Aorta (tissue), 5 donors: ENCODE data around the gene PLAC8L1. TPM values are rescaled to one million over a fixed set of nuclear protein-coding genes. Genes with fewer than 3 reads are reported as not detected.
A peak's percentile ranks its signal among the peaks of the same experiment; 100 is the strongest.

ENCODE experiments used
- ATAC-seq: fragments of 200-7000 bp; cut with Tn5 transposase; one replicate; pipeline ENCODE4 v1.9.1; 2022; ENCODE audit warnings: moderate library complexity; ENCODE audit not compliant: low FRiP score
- DNase-seq, 2 donors: peaks; one replicate each; pipeline ENCODE4 v3.0.0-alpha.2; 2020
- H3K27ac ChIP-seq, 2 donors: one replicate each; pipeline ENCODE4 v1.5.1; 2013; ENCODE audit warnings: low read length in 2 of 2, mild to moderate bottlenecking in 2 of 2, moderate library complexity in 2 of 2, control low read depth in 1 of 2, inconsistent platforms in 1 of 2, low read depth in 1 of 2
- H3K27me3 ChIP-seq, 2 donors: one replicate each; pipeline ENCODE4 v1.6.1; 2013; ENCODE audit warnings: control low read depth in 1 of 2, low read length in 1 of 2, mild to moderate bottlenecking in 1 of 2, moderate library complexity in 1 of 2; ENCODE audit not compliant: insufficient read depth in 2 of 2, control insufficient read depth in 1 of 2
- H3K36me3 ChIP-seq, 2 donors: one replicate each; pipeline ENCODE4 v1.6.1; 2013; ENCODE audit warnings: control low read depth in 1 of 2, low read length in 1 of 2, mild to moderate bottlenecking in 1 of 2; ENCODE audit not compliant: insufficient read depth in 2 of 2, control insufficient read depth in 1 of 2
- H3K4me1 ChIP-seq, 2 donors: one replicate each; pipeline ENCODE4 v1.6.1; 2013; ENCODE audit warnings: low read length in 2 of 2, control low read depth in 1 of 2, mild to moderate bottlenecking in 1 of 2, moderate library complexity in 1 of 2; ENCODE audit not compliant: insufficient read depth in 2 of 2, control insufficient read depth in 1 of 2
- H3K4me3 ChIP-seq, 2 donors: one replicate each; pipeline ENCODE4 v1.5.1; 2013; ENCODE audit warnings: low read length in 2 of 2, control low read depth in 1 of 2, mild to moderate bottlenecking in 1 of 2
- H3K9me3 ChIP-seq: one replicate; pipeline ENCODE4 v1.6.1; 2013; ENCODE audit warnings: mild to moderate bottlenecking, low read length; ENCODE audit not compliant: control insufficient read depth
- WGBS, 2 donors: extraction: QIAGEN DNeasy Blood & Tissue Kit; methylation state at CpG; one replicate each; pipeline ENCODE4 v1.1.7; 2013; 5-methylcytosine and 5-hydroxymethylcytosine counted together
- intact Hi-C, 2 donors: fragments of 100-400 bp; cut with DNase I; formaldehyde crosslinking; loops; one replicate each; pipeline versions ENCODE4 v1.14.2 to v1.15.0; 2022
- polyA plus RNA-seq, 2 donors: library from polyadenylated mRNA; stranded (reverse); fragments of 200-250 nt; gene quantifications; one replicate each; pipeline ENCODE4 v1.2.3, GENCODE V29; 2013
- total RNA-seq, 2 donors: library from RNA; stranded (reverse); fragmentation: NEBNext Ultra II Directional; extraction: Animal tissue kit (Norgen Biotek cat#: 25700); gene quantifications; one replicate each; pipeline ENCODE4 v1.2.1, GENCODE V29; 2021
- donor health status: healthy with polysubstance abuse.
- donor health status: Bipolar disorder and iron deficiency.
- donor health status: DM: no; HTN: no; CAD: no.
- donor health status: DM: no; HTN: no; CAD: no.
- donor health status: DM: yes; HTN: yes; CAD: no.

The PLAC8L1 gene
- total and polyA plus RNA-seq, 4 donors, result 0.84 to 0.87 TPM; not detected in 2

- Histone ChIP-seq H3K27me3 (no peaks in the 10 kb centered on the region), H3K9me3 (no peaks in the 10 kb centered on the region), H3K4me1 (peaks cover 0 to 6% of the 10 kb centered on the region in 2 donors), H3K27ac (no peak overlapping the region), H3K36me3 (peaks cover 0 to 1% of the 10 kb centered on the region in 2 donors), H3K4me3 (no peak overlapping the region)
- no peak for DNase-seq
- 61% methylated on average over 4 of the region's 4 CpGs for WGBS, 2 donors
- no peak for ATAC-seq
- intact Hi-C loops, result no loop called here
Measured at GRCh38 chr5:146076028-146076427, 29.3 kb downstream of the PLAC8L1 start.

- H3K27ac ChIP-seq, result no peak overlapping the region
- DNase-seq (no peak), ATAC-seq (no peak)
- no peaks in the 10 kb centered on the region for H3K27me3 ChIP-seq
- no peak overlapping the region for H3K4me3 ChIP-seq
- intact Hi-C loops, result no loop called here
- no peaks in the 10 kb centered on the region for H3K9me3 ChIP-seq
- 50 to 69% methylated on average over 9 of the region's 9 CpGs for WGBS, 2 donors
- peaks cover 0 to 1% of the 10 kb centered on the region in 2 donors for H3K36me3 ChIP-seq
- H3K4me1 ChIP-seq, result peaks cover 4 to 11% of the 10 kb centered on the region in 2 donors
Measured at GRCh38 chr5:146073239-146073900, 32.0 kb downstream of the PLAC8L1 start.

DNA sequence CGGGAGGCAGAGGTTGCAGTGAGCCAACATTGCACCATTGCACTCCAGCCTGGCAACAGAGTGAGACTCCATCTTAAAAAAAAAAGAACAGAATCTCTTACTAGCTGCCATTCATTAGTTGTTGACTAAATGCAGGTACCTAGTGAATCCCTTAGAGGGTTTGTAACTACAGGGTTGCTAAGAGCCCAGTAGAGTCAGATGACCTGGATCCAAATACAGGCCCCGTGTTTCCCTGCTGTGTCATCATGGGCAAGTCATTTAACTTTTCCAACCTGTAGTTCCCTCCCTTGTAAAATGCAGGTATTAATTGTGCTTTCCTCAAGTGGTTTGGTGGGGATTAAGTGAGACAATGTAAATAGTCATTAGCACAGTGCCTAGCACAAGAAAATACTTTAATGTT lies 32.8 kb downstream of the PLAC8L1 start:
- Histone ChIP-seq H3K4me1 (peaks cover 4 to 11% of the 10 kb centered on the region in 2 donors), H3K9me3 (no peaks in the 10 kb centered on the region), H3K27me3 (no peaks in the 10 kb centered on the region), H3K36me3 (peaks cover 0 to 1% of the 10 kb centered on the region in 2 donors), H3K4me3 (no peak overlapping the region), H3K27ac (no peak overlapping the region)
- WGBS, 2 donors, result 89 to 95% methylated on average over 2 of the region's 2 CpGs
- intact Hi-C loops, result no loop called here
- DNase-seq, result no peak
- no peak for ATAC-seq

DNA sequence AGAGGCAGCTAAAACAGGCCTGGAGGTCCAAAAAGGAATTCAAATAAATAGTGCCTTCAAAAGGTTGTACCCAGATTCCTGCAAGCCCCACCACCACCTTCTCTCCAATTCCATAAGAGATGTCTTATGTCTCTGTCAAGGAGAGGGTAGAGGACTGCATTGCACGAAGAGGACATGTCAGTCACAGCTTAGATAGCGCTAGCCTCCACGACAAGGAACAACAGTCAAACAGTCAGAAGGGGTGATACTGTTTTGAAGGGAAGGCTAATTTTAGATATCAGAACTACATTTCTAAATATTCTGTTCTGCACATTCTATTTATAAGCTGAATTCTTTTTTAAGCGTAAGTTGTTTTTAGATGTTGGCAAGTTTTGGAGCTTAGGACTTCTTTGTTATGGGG lies 34.2 kb downstream of the PLAC8L1 start:
- Histone ChIP-seq H3K4me1 (peaks cover 4 to 11% of the 10 kb centered on the region in 2 donors), H3K36me3 (no peaks in the 10 kb centered on the region), H3K9me3 (no peaks in the 10 kb centered on the region), H3K4me3 (no peak overlapping the region), H3K27ac (peak overlapping the region in 1 of 2 donors; percentile 45), H3K27me3 (no peaks in the 10 kb centered on the region)
- DNase-seq, result no peak
- no peak for ATAC-seq
- intact Hi-C loops, result no loop called here
- WGBS, 2 donors, result 5 to 10% methylated on average over 4 of the region's 4 CpGs

DNA sequence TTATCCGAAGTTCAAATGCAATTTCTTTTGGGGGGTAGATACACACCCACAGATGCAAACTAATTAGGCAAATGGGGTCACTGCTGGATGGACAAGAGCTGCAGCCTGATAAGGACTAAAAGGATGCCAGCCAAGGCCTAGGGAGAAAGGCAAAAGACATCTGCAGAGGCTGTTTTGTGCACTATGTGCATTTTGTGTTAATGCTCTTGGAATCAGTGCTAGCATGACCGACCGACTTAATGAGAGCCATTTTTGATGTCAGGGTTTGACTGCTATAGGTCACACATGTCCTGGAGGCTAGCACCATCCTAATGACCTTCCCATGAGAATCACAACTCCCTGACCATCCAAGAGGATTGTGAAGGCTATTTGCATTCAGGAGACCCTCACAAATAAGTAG lies 34.6 kb downstream of the PLAC8L1 start:
- no peak for DNase-seq

GRCh38 chr5:146069780-146070099 lies 35.6 kb downstream of the PLAC8L1 start:
- peaks cover 4 to 11% of the 10 kb centered on the region in 2 donors for H3K4me1 ChIP-seq
- H3K27me3 ChIP-seq, result no peaks in the 10 kb centered on the region
- intact Hi-C loops, result no loop called here
- no peak overlapping the region for H3K27ac ChIP-seq
- no peaks in the 10 kb centered on the region for H3K9me3 ChIP-seq
- H3K36me3 ChIP-seq, result no peaks in the 10 kb centered on the region
- 96 to 98% methylated on average over 2 of the region's 2 CpGs for WGBS, 2 donors
- no peak overlapping the region for H3K4me3 ChIP-seq
- DNase-seq (no peak), ATAC-seq (no peak)

More for the DNA sequence above, 34.6 kb downstream of the PLAC8L1 start:
- Histone ChIP-seq H3K4me3 (no peak overlapping the region), H3K9me3 (no peaks in the 10 kb centered on the region), H3K4me1 (peaks cover 4 to 11% of the 10 kb centered on the region in 2 donors), H3K36me3 (no peaks in the 10 kb centered on the region), H3K27ac (peak overlapping the region in 1 of 2 donors; percentile 45), H3K27me3 (no peaks in the 10 kb centered on the region)
- no peak for ATAC-seq
- 75 to 81% methylated on average over 3 of the region's 3 CpGs for WGBS, 2 donors
- intact Hi-C loops, result no loop called here

- DNase-seq (no peak), ATAC-seq (no peak)
- intact Hi-C loops, result no loop called here
- no peak overlapping the region for H3K4me3 ChIP-seq
- no peak overlapping the region for H3K27ac ChIP-seq
- no peaks in the 10 kb centered on the region for H3K36me3 ChIP-seq
- peaks cover 4 to 11% of the 10 kb centered on the region in 2 donors for H3K4me1 ChIP-seq
- WGBS, 2 donors, result 92 to 94% methylated on average over 6 of the region's 6 CpGs
- no peaks in the 10 kb centered on the region for H3K27me3 ChIP-seq
- H3K9me3 ChIP-seq, result no peaks in the 10 kb centered on the region
Measured at GRCh38 chr5:146068977-146069779, 36.2 kb downstream of the PLAC8L1 start.

DNA sequence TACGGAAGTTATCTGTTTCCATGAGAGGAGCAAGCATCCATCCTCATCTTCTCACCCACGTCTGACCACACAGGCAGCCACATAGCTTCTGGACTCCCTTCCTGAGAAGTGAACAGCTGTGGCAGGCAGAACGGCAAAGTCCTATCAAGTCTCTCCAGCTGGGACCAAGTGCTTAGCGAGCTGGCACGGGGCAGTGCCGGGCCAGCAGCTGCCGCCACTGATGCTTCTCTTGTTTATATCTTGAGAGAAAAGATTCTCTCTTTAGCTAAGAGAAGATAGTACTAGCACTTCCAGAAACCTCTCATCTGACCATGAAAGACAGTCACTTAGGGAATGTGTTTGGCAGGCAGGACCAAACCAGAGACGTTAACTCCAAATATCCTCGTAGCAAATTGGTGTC lies 37.2 kb downstream of the PLAC8L1 start:
- Histone ChIP-seq H3K27me3 (no peaks in the 10 kb centered on the region), H3K4me1 (peaks cover 4 to 11% of the 10 kb centered on the region in 2 donors), H3K4me3 (no peak overlapping the region), H3K36me3 (no peaks in the 10 kb centered on the region), H3K9me3 (no peaks in the 10 kb centered on the region), H3K27ac (no peak overlapping the region)
- ATAC-seq, result peak; percentile 34
- intact Hi-C loops, result no loop called here
- 91% methylated on average over 9 of the region's 9 CpGs for WGBS, 2 donors
- DNase-seq, result no peak

DNA sequence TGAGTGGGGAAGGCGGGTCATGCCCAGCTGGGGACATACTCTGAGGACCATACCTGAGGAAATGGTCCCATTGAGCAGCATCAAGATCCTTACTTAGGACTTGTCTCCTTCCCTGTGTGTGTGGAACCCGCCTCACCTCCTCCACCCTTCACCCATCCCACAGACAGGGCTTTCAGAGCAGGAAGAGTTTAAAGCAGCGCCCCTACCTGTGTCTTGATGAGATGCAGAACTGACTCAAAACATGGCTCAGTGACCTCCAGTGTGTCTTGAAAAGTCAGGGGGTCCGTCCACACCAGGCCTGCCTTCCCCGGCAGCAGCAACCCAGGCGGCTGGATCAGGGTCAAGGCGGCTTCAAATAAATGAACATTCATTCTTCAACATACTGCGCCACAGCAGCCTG lies 38.4 kb downstream of the PLAC8L1 start:
- Histone ChIP-seq H3K9me3 (no peaks in the 10 kb centered on the region), H3K4me3 (no peak overlapping the region), H3K27ac (no peak overlapping the region), H3K36me3 (no peaks in the 10 kb centered on the region), H3K27me3 (no peaks in the 10 kb centered on the region), H3K4me1 (peaks cover 4 to 11% of the 10 kb centered on the region in 2 donors)
- 93 to 97% methylated on average over 8 of the region's 8 CpGs for WGBS, 2 donors
- intact Hi-C loops, result no loop called here
- ATAC-seq (no peak), DNase-seq (no peak)
